ENCODE results near the gene PLXNB2.

PLXNB2 gene

DNA sequence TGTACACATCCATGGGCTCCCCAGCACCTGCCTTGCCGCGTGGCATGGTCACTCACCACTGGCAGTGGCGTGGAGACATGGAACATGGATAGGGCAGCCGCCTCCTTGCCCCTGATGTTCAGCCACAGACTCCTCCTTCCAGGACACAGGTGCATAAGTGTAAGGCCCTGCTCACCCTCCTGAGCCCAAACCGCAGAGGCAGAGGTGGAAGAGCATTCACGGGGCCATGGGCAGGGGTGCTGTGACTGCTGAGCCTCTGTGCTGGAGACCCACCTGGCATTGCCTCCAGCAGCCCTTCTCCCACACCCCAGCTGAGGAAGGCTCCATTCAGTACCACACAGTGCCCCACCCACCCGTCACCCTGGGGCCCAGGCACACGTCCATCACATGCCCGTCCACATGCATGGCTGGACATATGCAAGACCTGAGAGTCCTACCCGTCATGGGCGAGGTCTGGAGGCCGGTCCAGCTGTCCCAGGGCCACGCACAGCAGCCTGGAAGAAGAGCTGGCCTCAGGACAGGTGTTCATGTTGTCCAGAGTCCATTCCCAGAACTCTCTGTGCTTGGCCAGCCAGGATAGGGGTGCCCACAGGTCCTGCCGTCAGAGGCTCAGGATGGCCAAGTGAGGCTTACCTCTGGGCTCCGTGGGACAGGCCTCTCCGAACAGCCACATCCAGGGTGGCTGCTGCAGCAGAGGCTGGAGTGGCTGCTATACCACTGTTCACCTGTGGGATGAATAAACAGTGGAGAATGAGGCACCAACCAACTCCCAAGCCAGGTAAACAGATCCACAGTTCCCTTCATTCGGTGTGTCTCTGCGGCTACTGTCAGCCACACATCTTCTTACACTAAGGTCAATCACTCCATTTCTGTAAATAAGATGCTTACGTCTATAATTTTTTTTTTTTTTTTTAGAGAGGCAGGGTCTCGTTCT is 60.9 kb downstream of the PLXNB2 start:
- H3K4me3 Mint-ChIP-seq, result peak overlapping the region; percentile 46
- H3K27ac Mint-ChIP-seq, result peak overlapping the region; percentile 26
- H3K36me3 Mint-ChIP-seq (ENCODE audit: low read depth), result peaks cover 14% of the 10 kb centered on the region
- no peaks in the 10 kb centered on the region for H3K9me3 Mint-ChIP-seq
- H3K27me3 Mint-ChIP-seq (ENCODE audit: low read depth), result no peaks in the 10 kb centered on the region
- peaks cover 21% of the 10 kb centered on the region for H3K4me1 Mint-ChIP-seq (ENCODE audit: low read depth)

DNA sequence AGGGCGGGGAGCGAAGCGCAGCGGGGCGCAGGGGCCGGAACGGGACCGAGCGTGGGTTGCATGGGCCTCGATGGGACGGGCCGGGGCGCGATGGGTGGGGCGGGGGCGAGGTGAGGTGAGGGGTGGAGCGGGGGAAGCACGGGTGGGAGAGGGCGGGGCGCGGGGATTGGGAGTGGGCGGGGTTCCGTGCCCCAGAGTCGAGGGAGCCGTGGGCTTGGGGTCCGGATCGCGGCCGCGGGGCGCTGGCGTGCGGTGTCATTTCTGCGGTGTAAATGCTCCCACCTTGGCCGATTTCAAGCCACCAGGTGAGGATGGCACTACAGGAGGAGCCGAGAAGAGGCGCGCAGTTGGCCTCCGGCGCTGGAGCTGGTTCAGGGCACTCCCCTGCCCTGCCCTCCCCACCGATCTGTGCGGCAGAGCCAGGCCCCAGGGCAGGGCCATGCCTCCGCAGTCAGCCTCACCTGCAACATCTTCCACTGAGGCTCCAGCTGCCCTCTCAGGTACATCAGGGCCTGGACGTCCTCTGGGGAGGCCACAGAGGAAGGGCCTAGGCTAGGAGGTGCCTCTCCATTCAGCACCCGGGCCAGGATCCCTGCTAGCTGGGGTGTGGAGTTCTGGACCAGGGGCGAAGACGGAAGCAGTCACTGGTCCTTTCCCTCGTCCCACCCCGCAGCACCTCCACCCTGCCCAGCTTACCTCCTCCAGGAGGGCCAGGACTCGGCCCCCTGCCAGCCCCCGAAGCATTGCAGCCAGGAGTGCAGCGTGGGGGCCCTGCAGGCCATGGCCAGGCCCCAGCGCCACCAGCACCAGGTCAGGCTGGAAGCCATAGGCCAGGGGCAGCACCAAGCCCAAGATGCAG is 62.0 kb downstream of the PLXNB2 start:
- Mint-ChIP-seq H3K36me3 (ENCODE audit: low read depth) (peaks cover 15% of the 10 kb centered on the region), H3K4me3 (peak overlapping the region; percentile 100), H3K4me1 (ENCODE audit: low read depth) (peaks cover 26% of the 10 kb centered on the region), H3K27me3 (ENCODE audit: low read depth) (no peaks in the 10 kb centered on the region), H3K27ac (peak overlapping the region; percentile 100), H3K9me3 (no peaks in the 10 kb centered on the region)

DNA sequence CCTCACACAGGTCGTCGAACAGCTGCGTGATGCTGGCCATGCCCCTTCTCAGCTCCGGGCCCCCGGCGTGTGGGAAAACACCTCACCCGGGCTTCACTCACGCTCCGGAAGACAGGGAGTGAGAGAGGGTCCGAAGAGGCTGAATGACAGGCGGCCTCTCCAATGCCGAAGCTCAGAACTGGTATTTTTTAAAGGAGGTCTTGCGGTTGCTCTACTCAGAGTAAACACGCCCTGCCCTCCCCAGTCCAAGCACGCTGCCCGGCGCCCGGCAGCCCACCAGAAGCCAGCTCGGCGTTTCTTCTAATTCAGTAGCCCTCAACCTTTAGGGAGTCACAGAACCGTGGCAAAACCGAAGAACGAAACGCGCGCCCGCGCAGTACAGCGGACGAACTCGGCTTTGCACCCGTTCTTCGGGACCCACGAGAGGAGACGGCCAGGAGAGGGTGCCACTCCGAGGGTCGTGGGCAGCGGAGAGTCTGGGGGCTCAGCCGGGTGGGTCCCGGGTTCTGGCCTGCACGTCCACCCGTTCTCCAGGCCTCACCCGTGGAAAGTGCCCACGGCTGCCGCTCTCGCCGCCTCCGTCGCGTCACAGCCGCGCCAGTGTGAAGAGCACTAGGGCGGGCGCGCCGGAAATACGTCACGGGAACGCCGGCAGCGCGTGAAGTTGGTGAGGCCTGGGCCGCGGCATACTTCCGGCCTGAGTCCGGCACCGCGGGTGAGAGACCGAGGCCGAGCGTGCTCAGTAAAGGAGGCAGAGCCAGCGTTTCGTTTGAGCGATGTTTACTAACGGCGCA is 62.8 kb downstream of the PLXNB2 start, which contains the start of gene TUBGCP6:
TUBGCP6 (minus strand) TSS at position 604 of the 794 bp plus-strand sequence; CDS start at position 40, 564 bp downstream.
- Mint-ChIP-seq H3K27me3 (ENCODE audit: low read depth) (no peaks in the 10 kb centered on the region), H3K27ac (peak within 1 kb of the TSS; percentile 100), H3K36me3 (ENCODE audit: low read depth) (peaks cover 18% of the 10 kb centered on the region), H3K9me3 (no peaks in the 10 kb centered on the region), H3K4me1 (ENCODE audit: low read depth) (peaks cover 22% of the 10 kb centered on the region), H3K4me3 (peak within 1 kb of the TSS; percentile 100)

DNA sequence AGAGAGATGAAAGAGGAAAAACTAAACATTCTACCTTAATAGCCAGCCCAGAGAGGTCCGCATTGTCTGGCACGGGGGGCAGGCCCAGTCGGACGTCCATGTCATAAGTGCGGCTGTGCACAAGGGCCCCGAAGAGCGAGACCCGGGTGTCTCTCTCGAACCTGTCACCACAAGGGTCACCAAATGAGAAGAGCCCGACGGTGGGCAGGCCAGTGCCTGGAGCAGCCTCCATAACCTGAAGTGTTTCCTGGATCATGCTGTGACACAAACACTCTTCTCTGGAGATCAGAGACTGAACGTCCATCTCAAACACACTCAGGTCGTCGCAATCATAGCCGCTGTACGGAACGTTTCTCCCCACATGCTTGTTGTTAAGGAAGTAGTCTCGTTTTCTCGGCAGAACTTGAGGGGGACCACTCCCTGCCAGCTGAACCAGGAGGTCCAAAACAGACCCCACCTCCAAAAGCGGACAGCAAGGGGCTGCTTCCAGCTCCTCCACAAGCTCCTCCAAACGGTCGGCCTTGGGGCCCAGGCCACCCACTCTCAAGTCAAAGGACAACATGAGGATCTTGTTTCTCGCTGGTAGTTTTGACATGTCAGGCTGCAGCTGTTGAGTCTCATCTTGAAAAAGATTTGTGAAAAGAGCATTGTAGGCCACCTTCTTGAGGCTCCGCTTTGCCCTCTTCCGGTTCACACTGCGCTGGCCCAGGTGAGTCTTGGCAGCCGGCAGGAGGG is 63.6 kb downstream of the PLXNB2 start:
- H3K4me1 Mint-ChIP-seq (ENCODE audit: low read depth), result peaks cover 22% of the 10 kb centered on the region
- H3K27me3 Mint-ChIP-seq (ENCODE audit: low read depth), result no peaks in the 10 kb centered on the region
- H3K27ac Mint-ChIP-seq, result peak overlapping the region; percentile 100
- H3K9me3 Mint-ChIP-seq, result no peaks in the 10 kb centered on the region
- H3K36me3 Mint-ChIP-seq (ENCODE audit: low read depth), result peaks cover 19% of the 10 kb centered on the region
- H3K4me3 Mint-ChIP-seq, result peak overlapping the region; percentile 100

DNA sequence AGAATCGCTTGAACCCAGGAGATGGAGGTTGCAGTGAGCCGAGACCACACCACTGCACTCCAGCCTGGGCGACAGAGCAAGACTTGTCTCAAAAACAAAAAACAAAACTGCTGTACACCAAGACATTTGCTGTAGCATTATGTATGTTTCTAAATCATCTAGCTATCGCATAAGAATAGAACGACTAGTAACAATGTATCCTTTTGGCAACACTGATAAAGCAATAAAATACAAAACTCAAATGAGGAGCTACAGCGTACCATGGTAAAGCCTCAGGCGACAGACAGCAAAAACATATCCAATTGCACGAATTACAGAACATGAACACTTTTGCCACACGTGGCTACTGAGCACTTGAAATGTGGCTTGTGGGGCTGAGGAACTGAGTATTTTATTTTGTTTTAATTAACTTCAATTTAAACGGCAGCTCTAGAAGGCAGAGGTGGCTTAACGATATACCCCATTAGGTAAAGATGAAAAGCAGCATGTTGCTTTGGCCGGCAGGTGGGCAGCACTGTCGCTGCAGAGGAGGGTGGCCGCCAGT is 65.0 kb downstream of the PLXNB2 start:
- Mint-ChIP-seq H3K27ac (peak overlapping the region; percentile 31), H3K4me3 (peak overlapping the region; percentile 100), H3K27me3 (ENCODE audit: low read depth) (no peaks in the 10 kb centered on the region), H3K4me1 (ENCODE audit: low read depth) (peaks cover 23% of the 10 kb centered on the region), H3K9me3 (no peaks in the 10 kb centered on the region), H3K36me3 (ENCODE audit: low read depth) (peaks cover 18% of the 10 kb centered on the region)

DNA sequence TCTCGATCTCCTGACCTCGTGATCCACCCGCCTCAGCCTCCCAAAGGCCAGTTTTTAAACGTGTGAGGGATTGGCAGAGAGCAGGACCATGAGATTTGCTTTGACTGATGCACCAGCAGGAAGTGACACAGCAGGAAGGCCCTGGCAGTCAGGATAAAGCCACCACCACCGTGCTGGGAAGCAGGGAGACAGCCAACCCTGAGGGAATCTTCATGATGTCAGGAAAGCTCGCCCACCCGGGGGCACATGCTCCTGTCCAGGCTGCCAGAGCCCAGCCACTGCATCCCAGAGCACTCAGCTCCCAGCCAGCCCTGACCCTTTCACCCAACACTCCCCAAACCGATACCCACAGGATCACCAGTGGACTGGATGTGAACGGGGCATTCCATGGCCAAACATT is 68.7 kb downstream of the PLXNB2 start:
- peaks cover 25% of the 10 kb centered on the region for H3K36me3 Mint-ChIP-seq (ENCODE audit: low read depth)
- peaks cover 29% of the 10 kb centered on the region for H3K4me1 Mint-ChIP-seq (ENCODE audit: low read depth)
- H3K27me3 Mint-ChIP-seq (ENCODE audit: low read depth), result no peaks in the 10 kb centered on the region
- H3K4me3 Mint-ChIP-seq, result no peak overlapping the region
- H3K27ac Mint-ChIP-seq, result no peak overlapping the region
- H3K9me3 Mint-ChIP-seq, result no peaks in the 10 kb centered on the region

DNA sequence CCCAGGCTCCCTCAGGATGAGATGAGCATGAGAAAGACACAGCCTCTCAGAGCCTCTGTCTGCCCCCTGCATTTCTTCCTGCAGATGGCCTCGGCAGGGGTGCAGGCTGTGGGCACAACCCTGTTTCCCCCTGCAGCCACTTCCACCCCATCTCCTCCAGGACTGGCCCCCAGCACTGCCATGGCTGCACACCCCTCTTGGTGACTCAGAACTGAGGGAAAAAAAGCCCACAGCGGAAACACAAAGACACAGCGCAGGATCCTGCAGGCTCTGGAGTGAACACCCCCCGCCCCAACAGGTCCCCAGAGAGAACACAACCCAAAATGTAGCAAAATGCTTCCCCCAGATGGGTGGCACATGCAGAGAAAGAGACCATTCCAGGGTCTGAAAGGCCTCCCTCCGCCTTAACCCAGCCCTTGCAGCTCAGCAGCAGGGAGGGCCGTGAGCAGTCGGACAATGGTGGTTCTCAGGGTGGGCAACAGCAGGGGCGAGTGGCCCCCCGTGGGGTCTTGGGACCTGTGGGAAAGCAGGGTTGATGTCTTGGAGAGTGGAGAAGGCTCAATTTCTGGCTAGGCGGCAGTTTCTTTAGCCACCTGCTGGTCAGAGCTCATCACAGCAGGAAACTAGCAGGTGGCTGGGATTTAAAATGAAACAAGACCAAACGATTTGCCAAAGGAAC is 70.6 kb downstream of the PLXNB2 start:
- Mint-ChIP-seq H3K9me3 (no peaks in the 10 kb centered on the region), H3K27me3 (ENCODE audit: low read depth) (no peaks in the 10 kb centered on the region), H3K4me3 (no peak overlapping the region), H3K4me1 (ENCODE audit: low read depth) (peaks cover 21% of the 10 kb centered on the region), H3K27ac (no peak overlapping the region), H3K36me3 (ENCODE audit: low read depth) (peaks cover 22% of the 10 kb centered on the region)

DNA sequence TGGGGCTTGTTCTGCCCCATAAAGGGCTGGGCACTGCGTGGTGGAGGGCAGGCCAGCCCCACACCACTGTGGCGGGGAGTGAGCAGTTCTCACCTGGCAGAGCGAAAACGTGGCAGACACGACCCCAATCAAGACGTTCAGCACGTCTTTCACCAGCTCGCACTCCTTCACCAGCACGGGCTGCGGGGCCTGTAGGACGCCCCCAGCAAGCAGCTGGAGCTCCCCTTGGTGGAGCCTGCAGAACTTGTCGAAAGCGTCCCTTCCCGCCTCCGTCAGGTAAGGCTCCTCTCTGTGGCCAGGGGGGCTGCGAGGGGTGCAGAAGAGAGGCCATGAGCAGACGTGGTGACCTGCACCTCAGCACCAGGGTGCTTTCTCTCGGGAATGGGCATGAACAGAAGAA is 74.2 kb downstream of the PLXNB2 start:
- Mint-ChIP-seq H3K36me3 (ENCODE audit: low read depth) (peaks cover 21% of the 10 kb centered on the region), H3K4me1 (ENCODE audit: low read depth) (peaks cover 12% of the 10 kb centered on the region), H3K27ac (no peak overlapping the region), H3K9me3 (no peaks in the 10 kb centered on the region), H3K27me3 (ENCODE audit: low read depth) (no peaks in the 10 kb centered on the region), H3K4me3 (no peak overlapping the region)

DNA sequence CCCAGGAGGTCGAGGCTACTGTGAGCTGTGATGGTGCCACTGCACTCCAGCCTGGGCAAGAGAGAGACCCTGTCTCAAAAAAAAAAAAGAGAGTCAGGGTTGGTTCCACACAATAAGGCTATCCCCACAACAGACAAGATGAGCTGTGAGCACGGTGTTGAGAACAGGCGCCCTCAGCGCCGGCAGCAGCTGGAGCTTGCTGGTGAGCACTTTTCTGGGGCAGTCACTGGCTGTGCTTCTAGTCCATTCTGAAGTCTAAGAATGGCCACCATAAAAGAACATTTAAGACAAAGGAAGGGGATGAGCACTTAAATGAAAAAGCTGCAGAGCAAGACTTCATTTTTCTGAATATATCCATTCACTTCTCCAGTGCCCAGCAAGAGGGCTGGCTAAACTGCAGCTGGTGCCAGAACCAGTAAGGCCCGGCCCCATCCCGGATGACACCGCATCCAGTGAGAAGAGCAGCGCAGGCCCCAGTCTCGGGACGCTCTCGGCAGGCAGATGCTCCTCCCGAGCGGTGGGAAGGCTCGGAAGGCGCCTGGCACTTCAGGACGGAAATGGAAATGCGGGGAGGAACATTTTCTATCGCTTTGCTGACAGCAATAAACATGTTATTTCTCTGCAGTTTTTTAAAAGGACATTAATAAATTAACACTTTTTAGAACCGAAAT is 74.8 kb downstream of the PLXNB2 start:
- no peaks in the 10 kb centered on the region for H3K27me3 Mint-ChIP-seq (ENCODE audit: low read depth)
- peaks cover 17% of the 10 kb centered on the region for H3K36me3 Mint-ChIP-seq (ENCODE audit: low read depth)
- no peak overlapping the region for H3K4me3 Mint-ChIP-seq
- H3K9me3 Mint-ChIP-seq, result no peaks in the 10 kb centered on the region
- H3K27ac Mint-ChIP-seq, result no peak overlapping the region
- H3K4me1 Mint-ChIP-seq (ENCODE audit: low read depth), result peaks cover 9% of the 10 kb centered on the region

DNA sequence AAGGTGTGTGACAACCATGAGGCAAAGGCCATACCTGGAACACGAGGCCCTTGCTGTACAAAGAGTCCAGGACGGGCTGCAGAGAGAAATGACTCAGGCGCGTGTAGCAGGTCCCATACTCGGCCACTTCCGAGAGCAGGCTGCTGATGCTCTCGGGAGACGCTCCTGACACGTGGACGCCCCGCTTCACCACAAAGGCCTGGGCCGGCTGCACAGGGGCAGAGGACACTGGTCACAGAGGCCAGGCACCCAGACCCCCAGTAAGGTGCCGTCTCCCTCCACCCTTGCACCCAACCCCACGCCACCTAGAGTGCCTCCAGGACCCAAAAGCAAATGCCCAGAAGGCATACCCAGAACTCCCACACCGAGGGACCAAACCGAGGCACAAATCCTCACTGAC is 78.1 kb downstream of the PLXNB2 start:
- no peak overlapping the region for H3K27ac Mint-ChIP-seq
- no peaks in the 10 kb centered on the region for H3K9me3 Mint-ChIP-seq
- no peaks in the 10 kb centered on the region for H3K27me3 Mint-ChIP-seq (ENCODE audit: low read depth)
- H3K36me3 Mint-ChIP-seq (ENCODE audit: low read depth), result peaks cover 9% of the 10 kb centered on the region
- no peak overlapping the region for H3K4me3 Mint-ChIP-seq
- H3K4me1 Mint-ChIP-seq (ENCODE audit: low read depth), result peaks cover 5% of the 10 kb centered on the region

DNA sequence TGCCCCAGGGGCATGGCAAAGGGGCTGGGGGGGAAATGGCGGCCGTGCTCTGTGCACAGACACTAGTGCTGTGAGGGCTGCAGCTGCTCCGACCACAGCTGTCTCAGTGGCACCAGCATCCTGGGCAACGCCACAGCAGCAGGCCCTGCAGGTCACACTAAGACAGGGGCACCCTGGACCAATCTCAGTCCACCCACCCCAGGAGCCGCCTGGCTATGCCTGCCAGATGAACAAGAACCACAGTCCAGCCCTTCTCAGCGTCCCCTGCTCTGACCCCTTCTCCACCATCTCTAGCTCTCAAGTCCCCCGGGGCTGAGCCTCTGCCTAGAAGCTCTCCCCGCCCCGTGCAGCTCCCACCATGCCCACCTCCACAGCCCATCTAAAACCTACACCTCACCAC is 79.1 kb downstream of the PLXNB2 start:
- Mint-ChIP-seq H3K4me3 (no peak overlapping the region), H3K27me3 (ENCODE audit: low read depth) (no peaks in the 10 kb centered on the region), H3K27ac (peak overlapping the region; percentile 35), H3K9me3 (no peaks in the 10 kb centered on the region), H3K4me1 (ENCODE audit: low read depth) (no peaks in the 10 kb centered on the region), H3K36me3 (ENCODE audit: low read depth) (peaks cover 9% of the 10 kb centered on the region)

DNA sequence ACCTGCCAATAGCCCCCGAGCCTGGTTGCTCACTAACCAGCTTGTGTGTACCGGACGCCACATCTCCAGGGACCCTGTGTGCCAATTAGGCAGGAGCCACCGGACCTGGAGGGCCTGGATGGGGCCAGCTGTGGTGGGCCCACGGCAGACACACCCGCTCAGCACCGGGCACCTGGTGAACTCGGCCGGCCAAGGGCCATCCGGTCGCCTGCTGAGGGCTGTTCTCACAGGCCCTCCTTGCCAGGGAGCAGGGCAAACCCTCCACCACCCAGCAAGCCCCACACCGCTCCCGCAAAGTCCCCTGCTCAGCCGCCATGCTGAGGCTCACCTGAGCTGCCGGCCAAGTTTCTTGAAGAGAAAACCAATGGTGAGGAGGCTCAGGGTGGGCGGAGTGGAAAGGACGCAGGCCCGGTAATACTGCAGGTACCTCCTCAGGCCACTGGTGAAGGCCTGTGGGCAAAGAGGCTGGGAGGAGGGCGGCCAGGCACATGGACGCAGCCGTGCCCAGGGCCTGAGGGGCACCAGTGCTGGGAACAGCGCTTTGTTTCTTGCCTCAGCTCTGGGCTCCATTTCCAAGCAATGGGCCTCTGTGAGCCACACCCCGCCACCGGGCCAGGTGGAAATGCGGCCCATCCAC is 79.7 kb downstream of the PLXNB2 start:
- Mint-ChIP-seq H3K4me1 (ENCODE audit: low read depth) (no peaks in the 10 kb centered on the region), H3K27ac (no peak overlapping the region), H3K9me3 (no peaks in the 10 kb centered on the region), H3K36me3 (ENCODE audit: low read depth) (peaks cover 12% of the 10 kb centered on the region), H3K4me3 (no peak overlapping the region), H3K27me3 (ENCODE audit: low read depth) (no peaks in the 10 kb centered on the region)
